Activated naive CD4-positive, alpha-beta T cell treated with anti-CD3 and anti-CD28 coated beads for 36 hours (primary cell): ENCODE measurements around the gene CD96. TPM values are rescaled to one million over a fixed set of nuclear protein-coding genes. Genes with fewer than 3 reads are reported as not detected.
"Not testable (repeated sequence)": the region's sequence is repeated elsewhere in the genome, so short reads cannot be mapped to it uniquely, and the experiment has no call there.

Experiments
- CTCF ChIA-PET: fragments of 350-600 bp; sonication (Branson Sonifier 250); formaldehyde crosslinking; loops from one replicate; lab custom pipeline; 2021; ENCODE audit warnings: antibody characterized with exemption; lab: Charles Lee
- DNase-seq: peaks from one replicate; pipeline ENCODE4 v3.0.0-alpha.2; 2020
- H3K27ac Mint-ChIP-seq: one replicate; pipeline ENCODE4 v1.8.0; 2021; ENCODE audit warnings: mild to moderate bottlenecking, mixed read lengths
- H3K27me3 Mint-ChIP-seq: one replicate; pipeline ENCODE4 v1.8.0; 2021; ENCODE audit warnings: low read depth, mixed read lengths
- H3K36me3 Mint-ChIP-seq: one replicate; pipeline ENCODE4 v1.8.0; 2021; ENCODE audit warnings: low read depth, mixed read lengths
- H3K4me1 Mint-ChIP-seq: one replicate; pipeline ENCODE4 v1.8.0; 2021; ENCODE audit warnings: low read depth, mixed read lengths
- H3K4me3 Mint-ChIP-seq: one replicate; pipeline ENCODE4 v1.8.0; 2021; ENCODE audit warnings: mild to moderate bottlenecking, moderate library complexity, mixed read lengths
- H3K9me3 Mint-ChIP-seq: one replicate; pipeline ENCODE4 v1.8.0; 2021; ENCODE audit warnings: mixed read lengths
- intact Hi-C: fragments of 100-400 bp; cut with micrococcal nuclease; formaldehyde crosslinking; loops from one replicate; pipeline ENCODE4 v1.15.1; 2023
- total RNA-seq, 2 experiments: library from RNA; stranded (reverse); gene quantifications; one replicate each; pipeline ENCODE4 v1.2.3, GENCODE V29; 2021

The CD96 gene
- total RNA-seq, 2 experiments from 2014 or later = 52.7 to 61.8 TPM

- Mint-ChIP-seq H3K4me1 (peaks cover 63% of the 10 kb centered on the region), H3K27me3 (no peaks in the 10 kb centered on the region), H3K9me3 (peaks cover 30% of the 10 kb centered on the region), H3K36me3 (peaks cover 30% of the 10 kb centered on the region), H3K4me3 (no peak overlapping the region), H3K27ac (peak overlapping the region; percentile 80)
- DNase-seq = no peak
- intact Hi-C loops = loop anchor here (2.0 to 5.0 kb wide), 2 partner anchors 49 to 896 kb away; partner anchors contain the start of genes ATG3 and SLC35A5
- CTCF ChIA-PET = interaction anchor here (0.6 to 7.5 kb wide), 8 partner anchors 30 to 348 kb away, joined by 3 to 45 read pairs (median 7); no protein-coding TSS in a partner anchor
Observed at GRCh38 chr3:111666041-111666735, 124.2 kb downstream of the CD96 start.

DNA sequence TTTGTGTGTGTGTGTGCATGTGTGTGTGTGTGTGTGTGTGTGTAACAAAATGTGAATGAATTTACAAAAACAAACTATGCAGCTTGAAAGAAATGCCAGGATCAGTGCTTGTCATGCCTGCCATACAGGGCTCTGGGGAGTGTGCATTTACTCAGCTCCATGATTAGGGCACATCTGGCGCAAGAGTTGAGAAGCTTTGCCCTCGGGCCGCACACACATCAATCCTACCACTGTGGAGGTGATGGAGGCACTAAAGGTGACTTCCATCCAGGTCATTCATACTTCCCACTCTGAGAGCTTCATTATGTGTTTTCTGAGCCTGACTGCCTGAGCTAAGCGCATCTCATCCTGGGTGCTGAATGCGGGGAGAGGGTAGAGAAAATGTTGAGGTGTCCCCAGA lies 125.2 kb downstream of the CD96 start:
- intact Hi-C loops = loop anchor here (1.0 to 5.0 kb wide), 3 partner anchors 50 to 895 kb away; partner anchors contain the start of genes ATG3, CD96 and SLC35A5
- DNase-seq = no peak
- H3K4me3 Mint-ChIP-seq = peak overlapping the region; percentile 31
- CTCF ChIA-PET = interaction anchor here (0.9 to 7.5 kb wide), 10 partner anchors 34 to 347 kb away, joined by 3 to 80 read pairs (median 10); no protein-coding TSS in a partner anchor
- peaks cover 22% of the 10 kb centered on the region for H3K36me3 Mint-ChIP-seq
- H3K9me3 Mint-ChIP-seq = peaks cover 21% of the 10 kb centered on the region
- H3K27me3 Mint-ChIP-seq = no peaks in the 10 kb centered on the region
- H3K27ac Mint-ChIP-seq = peak overlapping the region; percentile 80
- peaks cover 70% of the 10 kb centered on the region for H3K4me1 Mint-ChIP-seq

GRCh38 chr3:111667621-111668239 lies 125.7 kb downstream of the CD96 start:
- intact Hi-C loops = loop anchor here (1.0 to 5.0 kb wide), 8 partner anchors 33 to 895 kb away; partner anchors contain the start of genes ATG3, CD96 and SLC35A5
- peak overlapping the region; percentile 80 for H3K27ac Mint-ChIP-seq
- no peaks in the 10 kb centered on the region for H3K27me3 Mint-ChIP-seq
- peak; percentile 84 for DNase-seq
- peaks cover 74% of the 10 kb centered on the region for H3K4me1 Mint-ChIP-seq
- H3K4me3 Mint-ChIP-seq = peak overlapping the region; percentile 31
- CTCF ChIA-PET = interaction anchor here (0.7 to 7.5 kb wide), 15 partner anchors 10 to 346 kb away, joined by 3 to 80 read pairs (median 7); no protein-coding TSS in a partner anchor
- peaks cover 15% of the 10 kb centered on the region for H3K9me3 Mint-ChIP-seq
- peaks cover 16% of the 10 kb centered on the region for H3K36me3 Mint-ChIP-seq

DNA sequence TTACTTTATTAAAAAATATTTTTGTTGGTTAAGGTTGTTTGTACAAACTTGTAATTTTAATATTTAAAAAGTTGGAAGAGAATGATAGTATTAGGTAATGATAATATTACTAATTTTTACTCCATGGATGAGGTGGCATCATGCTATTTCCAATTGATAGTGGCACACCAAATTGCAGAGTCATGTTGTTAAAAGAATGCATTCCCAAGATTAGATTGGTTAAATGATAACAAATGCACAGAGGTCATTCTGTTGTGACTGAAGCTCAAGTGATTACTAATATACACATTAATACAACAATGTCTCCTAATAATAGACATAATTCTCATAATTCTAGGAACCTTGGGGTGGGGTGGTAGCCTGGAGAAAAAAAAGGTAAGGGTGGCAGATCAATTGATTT lies 126.3 kb downstream of the CD96 start:
- no peak overlapping the region for H3K4me3 Mint-ChIP-seq
- no peaks in the 10 kb centered on the region for H3K27me3 Mint-ChIP-seq
- CTCF ChIA-PET = interaction anchor here (0.7 to 7.5 kb wide), 20 partner anchors 8 to 345 kb away, joined by 3 to 80 read pairs (median 6); no protein-coding TSS in a partner anchor
- peaks cover 80% of the 10 kb centered on the region for H3K4me1 Mint-ChIP-seq
- peak overlapping the region; percentile 76 for H3K27ac Mint-ChIP-seq
- H3K36me3 Mint-ChIP-seq = peaks cover 12% of the 10 kb centered on the region
- no peak for DNase-seq
- peaks cover 12% of the 10 kb centered on the region for H3K9me3 Mint-ChIP-seq
- intact Hi-C loops = loop anchor here (1.0 to 5.0 kb wide), 6 partner anchors 32 to 894 kb away; partner anchors contain the start of genes ATG3 and SLC35A5

GRCh38 chr3:111668888-111669488 lies 127.0 kb downstream of the CD96 start:
- CTCF ChIA-PET = interaction anchor here (0.7 to 7.5 kb wide), 28 partner anchors 9 to 345 kb away, joined by 3 to 80 read pairs (median 4); no protein-coding TSS in a partner anchor
- no peak for DNase-seq
- Mint-ChIP-seq H3K9me3 (peaks cover 5% of the 10 kb centered on the region), H3K27me3 (no peaks in the 10 kb centered on the region), H3K36me3 (peaks cover 5% of the 10 kb centered on the region), H3K27ac (peak overlapping the region; percentile 76), H3K4me1 (peaks cover 87% of the 10 kb centered on the region), H3K4me3 (no peak overlapping the region)
- intact Hi-C loops = loop anchor here (1.0 to 5.0 kb wide), 13 partner anchors 22 to 893 kb away; partner anchors contain the start of genes ATG3 and SLC35A5

DNA sequence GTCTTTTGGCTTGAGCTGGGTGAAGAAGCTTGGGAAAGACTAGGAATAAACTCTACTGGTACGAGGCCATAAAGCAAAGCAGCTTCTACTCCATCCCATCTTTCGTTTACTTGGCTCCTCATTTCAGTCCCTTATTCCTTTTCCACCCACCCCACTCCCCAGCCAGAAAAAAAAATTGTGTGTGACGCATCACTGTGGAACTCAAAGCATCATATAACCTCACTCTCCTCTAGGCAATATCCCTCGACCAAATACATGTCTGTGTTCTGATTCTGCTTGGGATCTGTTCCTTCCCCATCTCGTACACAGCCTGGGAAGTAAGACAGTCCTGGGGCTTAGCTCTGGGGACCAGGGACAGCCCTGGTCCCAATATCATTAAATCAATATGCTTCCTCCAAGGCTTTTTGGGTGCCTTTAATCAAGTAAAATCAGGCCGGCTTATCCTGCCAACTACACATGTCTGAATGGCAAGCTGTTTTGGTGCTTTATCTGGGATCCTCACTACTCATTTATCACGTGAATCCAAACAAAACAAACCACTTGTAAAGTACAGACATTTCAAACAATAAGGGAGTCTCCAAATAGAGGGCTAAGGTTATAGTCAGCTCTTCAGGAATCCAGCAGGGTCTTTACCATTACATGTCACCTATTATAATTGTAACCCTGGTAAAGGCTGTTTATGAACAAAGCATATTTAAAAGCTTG lies 128.1 kb downstream of the CD96 start:
- H3K9me3 Mint-ChIP-seq = peaks cover 2% of the 10 kb centered on the region
- peaks cover 4% of the 10 kb centered on the region for H3K36me3 Mint-ChIP-seq
- CTCF ChIA-PET = interaction anchor here (0.8 to 7.5 kb wide), 22 partner anchors 10 to 374 kb away, joined by 3 to 80 read pairs (median 5); partner anchors contain the start of gene ZBED2
- H3K27me3 Mint-ChIP-seq = no peaks in the 10 kb centered on the region
- H3K27ac Mint-ChIP-seq = no peak overlapping the region
- H3K4me1 Mint-ChIP-seq = peaks cover 85% of the 10 kb centered on the region
- intact Hi-C loops = loop anchor here (1.0 to 5.0 kb wide), 9 partner anchors 21 to 892 kb away; partner anchors contain the start of genes ATG3 and SLC35A5
- no peak for DNase-seq
- no peak overlapping the region for H3K4me3 Mint-ChIP-seq

DNA sequence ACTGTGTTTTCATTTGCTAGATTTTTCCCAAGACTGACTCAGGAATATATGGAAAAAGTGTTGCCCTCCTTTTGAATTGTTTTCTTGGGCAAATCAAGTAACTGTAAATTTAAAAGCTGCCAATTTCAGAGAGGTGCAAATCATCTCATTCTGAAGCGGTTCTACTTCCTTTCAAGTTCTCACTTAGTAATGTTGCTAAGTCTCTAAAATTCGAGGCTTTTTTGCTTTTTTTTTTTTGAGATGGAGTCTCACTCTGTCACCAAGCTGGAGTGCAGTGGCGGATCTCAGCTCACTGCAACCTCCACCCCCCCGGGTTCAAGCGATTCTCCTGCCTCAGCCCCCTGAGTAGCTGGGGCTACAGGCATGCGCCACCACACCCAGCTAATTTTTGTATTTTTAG lies 130.5 kb downstream of the CD96 start:
- Mint-ChIP-seq H3K4me1 (peaks cover 78% of the 10 kb centered on the region), H3K36me3 (peaks cover 13% of the 10 kb centered on the region), H3K27ac (peak overlapping the region; percentile 68), H3K4me3 (peak overlapping the region; percentile 92)
- intact Hi-C loops, H3K27me3 Mint-ChIP-seq, H3K9me3 Mint-ChIP-seq, DNase-seq: not testable (repeated sequence)
- CTCF ChIA-PET = interaction anchor here (0.6 to 7.5 kb wide), 14 partner anchors 9 to 836 kb away, joined by 3 to 45 read pairs (median 4); no protein-coding TSS in a partner anchor

DNA sequence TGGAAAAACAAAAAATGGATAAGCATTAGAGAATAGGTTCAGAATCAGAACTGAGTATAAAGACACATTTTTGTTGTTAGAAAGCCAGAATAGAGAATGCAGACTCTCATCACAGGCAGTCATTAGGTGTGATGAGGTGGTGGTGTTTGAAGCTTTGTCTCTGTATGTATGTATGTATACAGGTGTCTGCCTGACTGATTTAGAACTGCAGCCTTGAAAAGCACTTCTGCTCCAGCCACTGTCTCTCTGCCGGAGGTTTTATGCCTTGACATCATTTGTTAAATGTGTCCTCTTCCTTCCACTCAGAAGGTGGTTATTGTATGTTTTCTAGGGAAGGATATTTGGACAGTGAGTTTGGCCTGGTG lies 133.8 kb downstream of the CD96 start:
- peak overlapping the region; percentile 92 for H3K4me3 Mint-ChIP-seq
- intact Hi-C loops = no loop called here
- no peak for DNase-seq
- H3K9me3 Mint-ChIP-seq = no peaks in the 10 kb centered on the region
- H3K27me3 Mint-ChIP-seq = no peaks in the 10 kb centered on the region
- CTCF ChIA-PET = interaction anchor here (1.5 to 2.6 kb wide), 2 partner anchors 15 to 24 kb away, joined by 3 to 10 read pairs; no protein-coding TSS in a partner anchor
- H3K36me3 Mint-ChIP-seq = peaks cover 14% of the 10 kb centered on the region
- peaks cover 69% of the 10 kb centered on the region for H3K4me1 Mint-ChIP-seq
- peak overlapping the region; percentile 96 for H3K27ac Mint-ChIP-seq

GRCh38 chr3:111676211-111677006 lies 134.4 kb downstream of the CD96 start:
- CTCF ChIA-PET = interaction anchor here (1.0 to 2.6 kb wide), 4 partner anchors 8 to 295 kb away, joined by 3 to 10 read pairs (median 6); no protein-coding TSS in a partner anchor

GRCh38 chr3:111677007-111677392 lies 135.0 kb downstream of the CD96 start:
- intact Hi-C loops = no loop called here
- Mint-ChIP-seq H3K36me3 (peaks cover 14% of the 10 kb centered on the region), H3K4me3 (peak overlapping the region; percentile 92), H3K4me1 (peaks cover 69% of the 10 kb centered on the region), H3K9me3 (no peaks in the 10 kb centered on the region), H3K27ac (peak overlapping the region; percentile 42), H3K27me3 (no peaks in the 10 kb centered on the region)
- DNase-seq = no peak
- CTCF ChIA-PET = interaction anchor here (1.0 to 2.6 kb wide), 4 partner anchors 8 to 294 kb away, joined by 3 to 10 read pairs (median 6); no protein-coding TSS in a partner anchor

More at GRCh38 chr3:111676211-111677006, 134.4 kb downstream of the CD96 start:
- no peaks in the 10 kb centered on the region for H3K27me3 Mint-ChIP-seq
- H3K27ac Mint-ChIP-seq = peak overlapping the region; percentile 96
- peak overlapping the region; percentile 92 for H3K4me3 Mint-ChIP-seq
- no peaks in the 10 kb centered on the region for H3K9me3 Mint-ChIP-seq
- peaks cover 14% of the 10 kb centered on the region for H3K36me3 Mint-ChIP-seq
- intact Hi-C loops = no loop called here
- H3K4me1 Mint-ChIP-seq = peaks cover 66% of the 10 kb centered on the region
- DNase-seq = peak; percentile 63
